Rectal smooth muscle tissue (tissue), 1 donor: ENCODE measurements around the gene RHNO1.
"Not testable (repeated sequence)": the region's sequence is repeated elsewhere in the genome, so short reads cannot be mapped to it uniquely, and the experiment has no call there.

Experiments used
- H3K27ac ChIP-seq: one replicate; pipeline ENCODE4 v1.7.0; 2013; ENCODE audit warnings: low read depth, low read length, inconsistent platforms
- H3K27me3 ChIP-seq: one replicate; pipeline ENCODE4 v1.7.0; 2013; ENCODE audit warnings: low read length; ENCODE audit not compliant: control insufficient read depth, insufficient read depth
- H3K36me3 ChIP-seq: one replicate; pipeline ENCODE4 v1.7.0; 2013; ENCODE audit warnings: low read length; ENCODE audit not compliant: control insufficient read depth, insufficient read depth
- H3K4me1 ChIP-seq: one replicate; pipeline ENCODE4 v1.7.0; 2013; ENCODE audit warnings: low read length; ENCODE audit not compliant: control insufficient read depth, insufficient read depth
- H3K4me3 ChIP-seq: one replicate; pipeline ENCODE4 v1.7.0; 2013; ENCODE audit warnings: low read length
- H3K9ac ChIP-seq: one replicate; pipeline ENCODE4 v1.7.0; 2013; ENCODE audit warnings: low read length

The RHNO1 gene

DNA sequence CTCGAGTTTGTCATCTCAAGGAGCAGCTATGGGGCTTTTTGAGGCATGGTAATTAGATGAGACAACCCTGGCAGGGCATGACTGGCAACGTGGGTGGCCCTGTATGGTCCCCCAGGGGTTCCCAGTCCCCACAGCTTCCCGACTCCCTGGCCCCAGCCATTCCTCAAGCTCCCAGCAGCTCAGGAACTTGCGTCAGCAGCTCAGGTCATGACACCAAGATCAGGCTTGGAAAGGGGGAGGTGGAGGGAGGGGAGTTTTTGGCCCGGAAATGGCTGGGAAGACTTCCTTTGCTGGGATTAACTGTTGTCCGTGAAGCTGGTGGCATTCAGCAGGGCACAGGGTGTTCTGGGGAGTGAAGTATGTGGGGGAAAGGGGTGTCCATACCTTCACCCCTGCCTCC, 31.7 kb upstream of the RHNO1 start:
- Histone ChIP-seq H3K36me3 (no peaks in the 10 kb centered on the region), H3K27me3 (no peaks in the 10 kb centered on the region), H3K4me3 (no peak overlapping the region), H3K27ac (no peak overlapping the region), H3K9ac (no peak overlapping the region), H3K4me1 (no peaks in the 10 kb centered on the region)

DNA sequence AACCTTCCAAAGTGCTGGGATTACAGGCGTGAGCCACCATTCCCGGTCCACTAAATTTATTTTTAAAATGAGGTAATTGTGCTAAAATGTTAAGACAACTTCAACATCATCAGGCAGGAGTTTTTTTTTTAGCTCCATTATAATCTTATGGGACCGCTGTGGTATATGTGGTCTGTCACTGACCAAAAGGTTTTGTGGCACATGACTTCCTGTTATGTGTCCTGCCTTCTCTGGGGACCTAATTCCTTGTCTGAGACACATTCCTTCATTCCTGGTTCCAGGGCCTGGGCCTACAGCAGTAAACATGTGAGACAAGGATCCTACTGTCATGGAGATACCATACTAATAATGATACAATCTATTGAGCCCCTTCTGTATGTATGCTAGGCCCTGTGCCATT, 25.1 kb upstream of the RHNO1 start:
- no peak overlapping the region for H3K4me3 ChIP-seq
- H3K27ac ChIP-seq, result no peak overlapping the region
- no peaks in the 10 kb centered on the region for H3K27me3 ChIP-seq
- no peaks in the 10 kb centered on the region for H3K36me3 ChIP-seq
- H3K4me1 ChIP-seq, result no peaks in the 10 kb centered on the region
- no peak overlapping the region for H3K9ac ChIP-seq

- Histone ChIP-seq H3K9ac (no peak overlapping the region), H3K27ac (no peak overlapping the region), H3K4me3 (no peak overlapping the region), H3K27me3 (no peaks in the 10 kb centered on the region), H3K4me1 (no peaks in the 10 kb centered on the region), H3K36me3 (no peaks in the 10 kb centered on the region)
Measured at GRCh38 chr12:2853626-2854025, 23.4 kb upstream of the RHNO1 start.

DNA sequence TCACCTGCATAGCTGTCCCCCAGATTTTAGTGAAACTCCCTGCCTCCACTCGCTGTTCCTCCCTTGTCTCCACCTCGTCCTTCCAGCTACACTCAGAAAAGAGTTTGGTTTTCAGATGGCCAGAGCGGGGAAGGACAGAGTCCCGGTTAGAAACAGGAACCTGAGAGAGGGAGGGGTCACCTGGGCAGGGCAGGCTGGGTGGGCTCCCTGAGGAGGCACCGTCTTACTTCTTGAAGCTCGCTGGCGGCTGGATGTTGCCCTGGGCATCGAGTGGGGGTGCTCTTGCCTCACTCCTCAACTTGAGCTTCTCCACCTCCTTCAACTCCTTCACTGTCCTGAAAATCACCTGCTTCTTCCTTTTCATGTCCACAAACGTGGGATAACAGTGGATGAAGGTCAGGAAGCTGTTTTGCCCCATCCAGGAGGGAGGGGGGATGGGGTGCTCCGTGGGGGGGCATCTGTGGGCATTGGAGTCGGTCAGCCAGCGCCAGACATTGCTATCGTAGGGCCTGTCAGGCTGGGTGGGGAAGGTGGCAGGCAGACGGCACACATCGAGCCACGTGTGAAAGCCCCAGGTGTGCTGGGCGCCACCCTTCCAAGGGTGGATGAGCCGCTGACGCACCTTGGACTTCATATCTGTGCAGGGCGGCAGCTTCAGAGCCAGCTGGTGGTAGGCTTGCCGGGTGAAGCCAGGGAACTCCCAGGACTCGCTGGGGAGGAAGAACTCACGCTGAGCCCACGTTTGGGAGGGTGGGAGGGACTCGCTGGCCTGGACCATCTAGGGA, 22.2 kb upstream of the RHNO1 start:
- no peak overlapping the region for H3K4me3 ChIP-seq
- no peaks in the 10 kb centered on the region for H3K36me3 ChIP-seq
- H3K4me1 ChIP-seq, result no peaks in the 10 kb centered on the region
- H3K27me3 ChIP-seq, result no peaks in the 10 kb centered on the region
- H3K27ac ChIP-seq, result no peak overlapping the region
- no peak overlapping the region for H3K9ac ChIP-seq

DNA sequence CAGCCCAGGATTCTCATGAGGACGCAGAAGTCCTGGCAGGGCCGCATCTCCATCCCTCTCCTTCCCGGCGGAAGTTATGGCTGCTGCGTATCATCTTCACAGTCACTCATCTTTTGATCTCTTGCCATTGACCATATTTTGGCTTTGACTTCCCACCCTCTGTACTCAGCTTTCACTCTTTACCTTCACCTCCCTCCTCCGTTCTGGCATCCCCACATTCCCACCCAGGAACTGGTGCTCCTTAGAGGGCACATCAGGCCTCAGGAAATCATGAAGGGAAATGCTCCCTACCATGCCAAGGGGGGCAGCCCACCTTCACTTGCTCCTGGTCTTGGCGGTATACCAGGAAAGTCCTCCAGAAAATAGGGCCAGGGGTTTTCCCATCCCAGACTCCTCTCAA, 21.5 kb upstream of the RHNO1 start:
- Histone ChIP-seq H3K27me3 (no peaks in the 10 kb centered on the region), H3K36me3 (no peaks in the 10 kb centered on the region), H3K27ac (no peak overlapping the region), H3K4me1 (no peaks in the 10 kb centered on the region), H3K4me3 (no peak overlapping the region), H3K9ac (no peak overlapping the region)

GRCh38 chr12:2856051-2856450, 21.0 kb upstream of the RHNO1 start:
- H3K27me3 ChIP-seq, result no peaks in the 10 kb centered on the region
- H3K27ac ChIP-seq, result no peak overlapping the region
- no peak overlapping the region for H3K9ac ChIP-seq
- H3K4me1 ChIP-seq, result no peaks in the 10 kb centered on the region
- no peaks in the 10 kb centered on the region for H3K36me3 ChIP-seq
- no peak overlapping the region for H3K4me3 ChIP-seq

DNA sequence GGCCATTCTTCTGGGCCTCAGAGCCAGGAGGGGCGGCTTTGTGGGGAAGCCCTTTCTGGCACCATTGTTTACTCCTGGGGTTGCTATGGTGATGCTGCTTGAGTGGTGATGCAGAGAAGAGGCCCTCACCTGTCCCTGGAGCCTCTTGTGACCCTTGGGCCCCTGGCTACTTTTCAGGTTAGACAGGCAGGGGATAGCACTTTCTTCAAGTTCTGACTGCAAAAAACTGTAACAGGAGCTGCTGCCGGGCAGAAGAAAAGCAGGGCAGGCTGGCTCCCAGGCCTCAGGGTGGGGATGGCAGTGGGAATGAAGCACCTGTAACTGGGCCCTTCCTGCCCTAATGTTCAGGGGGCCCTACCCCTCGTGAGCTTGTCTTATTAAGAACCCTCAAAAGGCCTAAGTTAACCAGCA, 20.0 kb upstream of the RHNO1 start, which contains the start of gene TEX52:
Gene TEX52, minus strand, starts transcription at position 19 of the 411 bp plus-strand sequence. Its CDS starts 13 bp downstream, at position 6.
- Histone ChIP-seq H3K36me3 (no peaks in the 10 kb centered on the region), H3K4me3 (no peak within 1 kb of the TSS), H3K27ac (no peak within 1 kb of the TSS)

GRCh38 chr12:2857576-2857975, 19.4 kb upstream of the RHNO1 start:
- Histone ChIP-seq H3K27me3 (no peaks in the 10 kb centered on the region), H3K36me3 (no peaks in the 10 kb centered on the region), H3K4me3 (no peak overlapping the region), H3K9ac (no peak overlapping the region), H3K4me1 (no peaks in the 10 kb centered on the region), H3K27ac (no peak overlapping the region)

More for the DNA sequence above, 20.0 kb upstream of the RHNO1 start, which contains the start of gene TEX52:
- Histone ChIP-seq H3K4me1 (no peaks in the 10 kb centered on the region), H3K9ac (no peak within 1 kb of the TSS), H3K27me3 (no peaks in the 10 kb centered on the region)

GRCh38 chr12:2858334-2858733, 18.7 kb upstream of the RHNO1 start:
- no peaks in the 10 kb centered on the region for H3K4me1 ChIP-seq
- H3K27ac ChIP-seq, result no peak overlapping the region
- no peaks in the 10 kb centered on the region for H3K27me3 ChIP-seq
- no peaks in the 10 kb centered on the region for H3K36me3 ChIP-seq
- H3K9ac ChIP-seq, result no peak overlapping the region
- no peak overlapping the region for H3K4me3 ChIP-seq

DNA sequence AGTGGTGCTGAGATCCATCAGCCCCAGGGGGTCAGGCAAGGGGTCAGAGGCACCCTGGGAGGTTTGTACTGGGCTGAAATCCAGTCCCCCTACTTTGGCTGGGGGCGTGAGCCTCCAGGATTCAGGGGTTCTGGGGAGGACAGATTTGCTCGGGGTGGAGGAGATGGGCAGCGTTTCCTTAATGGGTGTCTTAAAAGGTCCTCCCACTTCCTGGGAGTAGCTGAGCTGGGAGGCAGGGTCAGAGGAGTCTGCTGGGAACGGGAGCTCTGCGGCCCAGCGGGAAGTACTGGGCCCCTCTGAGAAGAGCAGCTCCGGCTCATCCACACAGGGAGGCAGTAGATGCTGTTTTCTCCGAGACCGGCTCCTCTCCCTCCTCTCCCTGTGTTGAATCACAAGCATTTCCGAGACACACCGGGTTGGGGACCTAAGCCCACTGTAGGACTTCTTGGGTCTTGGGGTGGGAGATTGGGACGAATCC, 18.0 kb upstream of the RHNO1 start:
- H3K27ac ChIP-seq, result no peak overlapping the region

DNA sequence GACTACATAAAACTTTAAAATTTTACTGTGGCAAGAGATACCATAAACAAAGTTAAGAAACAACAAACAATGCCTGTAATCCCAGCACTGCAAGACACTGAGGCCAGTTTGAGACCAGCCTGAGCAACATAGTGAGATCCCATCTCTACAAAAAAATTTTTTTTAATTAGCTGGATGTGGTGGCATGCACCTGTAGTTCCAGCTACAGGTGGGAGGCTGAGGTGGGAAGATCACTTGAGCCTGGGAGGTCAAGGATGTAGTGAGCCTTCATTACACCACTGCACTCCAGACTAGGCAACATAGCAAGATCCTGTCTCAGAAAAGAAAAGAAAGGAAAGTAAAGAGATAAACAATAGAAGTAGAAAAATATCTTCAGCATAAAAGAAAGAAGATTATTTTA, 16.9 kb upstream of the RHNO1 start:
- no peaks in the 10 kb centered on the region for H3K36me3 ChIP-seq
- no peak overlapping the region for H3K9ac ChIP-seq
- no peak overlapping the region for H3K27ac ChIP-seq
- no peaks in the 10 kb centered on the region for H3K27me3 ChIP-seq
- H3K4me1 ChIP-seq, result no peaks in the 10 kb centered on the region
- H3K4me3 ChIP-seq, result no peak overlapping the region

More for the DNA sequence above, 18.0 kb upstream of the RHNO1 start:
- no peaks in the 10 kb centered on the region for H3K4me1 ChIP-seq
- H3K4me3 ChIP-seq, result no peak overlapping the region
- H3K27me3 ChIP-seq, result no peaks in the 10 kb centered on the region
- H3K9ac ChIP-seq, result no peak overlapping the region
- H3K36me3 ChIP-seq, result no peaks in the 10 kb centered on the region

DNA sequence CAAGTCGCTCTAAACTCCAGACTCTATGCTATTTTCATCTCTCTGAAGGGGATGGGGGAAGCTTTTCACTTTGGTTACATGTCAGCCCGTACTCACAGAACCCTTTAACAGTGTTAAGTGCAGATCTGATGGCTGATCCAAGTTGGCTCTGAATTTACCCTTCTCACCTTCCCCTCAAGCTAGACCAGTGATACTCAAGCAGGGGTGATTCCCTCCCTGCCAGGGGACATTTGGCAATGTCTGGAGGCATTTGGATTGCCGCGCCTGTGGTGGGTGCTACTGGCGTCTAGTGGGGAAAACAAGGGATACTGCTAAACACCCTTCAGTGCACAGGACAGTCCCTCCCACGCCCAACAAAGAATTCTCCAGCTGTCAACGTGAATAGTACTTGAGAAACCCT, 14.1 kb upstream of the RHNO1 start:
- Histone ChIP-seq H3K9ac (no peak overlapping the region), H3K36me3 (no peaks in the 10 kb centered on the region), H3K4me3 (no peak overlapping the region), H3K4me1 (no peaks in the 10 kb centered on the region), H3K27ac (no peak overlapping the region), H3K27me3 (no peaks in the 10 kb centered on the region)

DNA sequence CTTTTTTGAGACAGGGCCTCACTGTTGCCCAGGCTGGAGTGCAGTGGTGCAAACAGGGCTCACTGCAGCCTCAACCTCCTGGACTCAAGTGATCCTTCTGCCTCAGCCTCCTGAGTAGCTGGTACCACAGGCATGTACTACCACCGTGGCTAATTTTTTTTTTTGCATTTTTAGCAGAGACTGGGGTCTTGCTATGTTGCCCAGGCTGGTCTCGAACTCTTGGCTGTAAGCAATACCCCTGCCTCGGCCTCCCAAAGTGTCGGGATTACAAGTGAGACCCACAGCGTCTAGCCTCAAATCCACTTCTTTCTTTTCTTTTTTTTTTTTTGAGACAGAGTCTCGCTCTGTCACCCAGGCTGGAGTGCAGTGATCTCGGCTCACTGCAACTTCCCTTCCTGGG, 13.6 kb upstream of the RHNO1 start:
- H3K4me3 ChIP-seq, H3K27ac ChIP-seq, H3K27me3 ChIP-seq, H3K4me1 ChIP-seq, H3K36me3 ChIP-seq, H3K9ac ChIP-seq: not testable (repeated sequence)
